ENCODE results near the gene PPP2R2B. TPM values are rescaled to one million over a fixed set of nuclear protein-coding genes. Genes with fewer than 3 reads are reported as not detected.

The PPP2R2B gene
- total and polyA plus RNA-seq, 7 experiments from 2014 or later, result 0.15 to 14.1 (median 0.58) TPM

- H3K27me3 ChIP-seq (ENCODE audit: control insufficient read depth in 2 of 2, insufficient read depth in 2 of 2, low read length in 2 of 2), result no peaks in the 10 kb centered on the region
- intact Hi-C loops (cut with micrococcal nuclease), result no loop called here
- ATAC-seq, result no peak
- ChIA-PET CTCF (no interaction called here), POLR2A (no interaction called here)
- no peak overlapping the region for H3K4me3 Mint-ChIP-seq
- no peaks in the 10 kb centered on the region for H3K9me3 Mint-ChIP-seq
- H3K27ac ChIP-seq (ENCODE audit: low read depth, low read length), result no peak overlapping the region
- H3K27me3 Mint-ChIP-seq, result peaks cover 0 to 4% (median 0%) of the 10 kb centered on the region in 5 donors
- DNase-seq, result no peak
- H3K36me3 Mint-ChIP-seq, result no peaks in the 10 kb centered on the region
- H3K9me3 ChIP-seq (ENCODE audit: control insufficient read depth in 2 of 3, low read length in 3 of 3), result no peaks in the 10 kb centered on the region
- no peaks in the 10 kb centered on the region for H3K4me1 Mint-ChIP-seq
- H3K4me3 ChIP-seq (ENCODE audit: low read length), result no peak overlapping the region
- H3K4me1 ChIP-seq (ENCODE audit: control insufficient read depth in 2 of 2, insufficient read depth in 2 of 2, low read length in 2 of 2), result no peaks in the 10 kb centered on the region
- no peak overlapping the region for H3K27ac Mint-ChIP-seq
- no peaks in the 10 kb centered on the region for H3K36me3 ChIP-seq (ENCODE audit: control insufficient read depth in 2 of 3, insufficient read depth in 3 of 3, low read length in 3 of 3)
Measured at GRCh38 chr5:146642410-146642809, 236.1 kb downstream of the PPP2R2B start.

GRCh38 chr5:146641941-146642340 is 236.6 kb downstream of the PPP2R2B start:
- ChIA-PET CTCF (no interaction called here), POLR2A (no interaction called here)
- no peaks in the 10 kb centered on the region for H3K36me3 ChIP-seq (ENCODE audit: control insufficient read depth in 2 of 3, insufficient read depth in 3 of 3, low read length in 3 of 3)

GRCh38 chr5:146640285-146640896 is 238.2 kb downstream of the PPP2R2B start:
- Mint-ChIP-seq H3K36me3 (no peaks in the 10 kb centered on the region), H3K27me3 (peaks cover 0 to 4% (median 1%) of the 10 kb centered on the region in 5 donors), H3K9me3 (no peaks in the 10 kb centered on the region), H3K27ac (no peak overlapping the region), H3K4me3 (no peak overlapping the region), H3K4me1 (no peaks in the 10 kb centered on the region)
- Histone ChIP-seq H3K4me3 (ENCODE audit: low read length) (no peak overlapping the region), H3K9me3 (ENCODE audit: control insufficient read depth in 2 of 3, low read length in 3 of 3) (no peaks in the 10 kb centered on the region), H3K36me3 (ENCODE audit: control insufficient read depth in 2 of 3, insufficient read depth in 3 of 3, low read length in 3 of 3) (no peaks in the 10 kb centered on the region), H3K27ac (ENCODE audit: low read depth, low read length) (no peak overlapping the region), H3K4me1 (ENCODE audit: control insufficient read depth in 2 of 2, insufficient read depth in 2 of 2, low read length in 2 of 2) (no peaks in the 10 kb centered on the region), H3K27me3 (ENCODE audit: control insufficient read depth in 2 of 2, insufficient read depth in 2 of 2, low read length in 2 of 2) (no peaks in the 10 kb centered on the region)
- ChIA-PET CTCF (no interaction called here), POLR2A (no interaction called here)
- no peak for DNase-seq
- intact Hi-C loops (cut with micrococcal nuclease), result no loop called here
- ATAC-seq, result no peak

More at GRCh38 chr5:146641941-146642340, 236.6 kb downstream of the PPP2R2B start:
- Mint-ChIP-seq H3K4me1 (no peaks in the 10 kb centered on the region), H3K36me3 (no peaks in the 10 kb centered on the region), H3K27ac (no peak overlapping the region), H3K4me3 (no peak overlapping the region), H3K27me3 (peaks cover 0 to 4% (median 0%) of the 10 kb centered on the region in 5 donors), H3K9me3 (no peaks in the 10 kb centered on the region)
- H3K27ac ChIP-seq (ENCODE audit: low read depth, low read length), result no peak overlapping the region
- no peaks in the 10 kb centered on the region for H3K4me1 ChIP-seq (ENCODE audit: control insufficient read depth in 2 of 2, insufficient read depth in 2 of 2, low read length in 2 of 2)
- DNase-seq (no peak), ATAC-seq (no peak)
- intact Hi-C loops (cut with micrococcal nuclease), result no loop called here
- H3K27me3 ChIP-seq (ENCODE audit: control insufficient read depth in 2 of 2, insufficient read depth in 2 of 2, low read length in 2 of 2), result no peaks in the 10 kb centered on the region
- H3K9me3 ChIP-seq (ENCODE audit: control insufficient read depth in 2 of 3, low read length in 3 of 3), result no peaks in the 10 kb centered on the region
- H3K4me3 ChIP-seq (ENCODE audit: low read length), result no peak overlapping the region

GRCh38 chr5:146635443-146635842 is 243.1 kb downstream of the PPP2R2B start:
- Mint-ChIP-seq H3K9me3 (peaks cover 0 to 3% (median 0%) of the 10 kb centered on the region in 11 donors), H3K36me3 (no peaks in the 10 kb centered on the region), H3K4me3 (no peak overlapping the region), H3K27me3 (peaks cover 0 to 5% (median 0%) of the 10 kb centered on the region in 5 donors), H3K27ac (no peak overlapping the region), H3K4me1 (no peaks in the 10 kb centered on the region)
- no peak for ATAC-seq
- intact Hi-C loops (cut with micrococcal nuclease), result no loop called here
- POLR2A ChIA-PET, result no interaction called here
- H3K4me3 ChIP-seq (ENCODE audit: low read length), result no peak overlapping the region
- no peak overlapping the region for H3K27ac ChIP-seq (ENCODE audit: low read depth, low read length)
- no peaks in the 10 kb centered on the region for H3K27me3 ChIP-seq (ENCODE audit: control insufficient read depth in 2 of 2, insufficient read depth in 2 of 2, low read length in 2 of 2)
- no peaks in the 10 kb centered on the region for H3K36me3 ChIP-seq (ENCODE audit: control insufficient read depth in 2 of 3, insufficient read depth in 3 of 3, low read length in 3 of 3)
- CTCF ChIA-PET, result no interaction called here
- H3K9me3 ChIP-seq (ENCODE audit: control insufficient read depth in 2 of 3, low read length in 3 of 3), result no peaks in the 10 kb centered on the region
- H3K4me1 ChIP-seq (ENCODE audit: control insufficient read depth in 2 of 2, insufficient read depth in 2 of 2, low read length in 2 of 2), result no peaks in the 10 kb centered on the region
- DNase-seq, result no peak

- Mint-ChIP-seq H3K4me1 (no peaks in the 10 kb centered on the region), H3K27me3 (peaks cover 0 to 18% (median 4%) of the 10 kb centered on the region in 5 donors), H3K4me3 (no peak overlapping the region), H3K36me3 (no peaks in the 10 kb centered on the region), H3K9me3 (peaks cover 0 to 3% (median 0%) of the 10 kb centered on the region in 11 donors), H3K27ac (no peak overlapping the region)
- intact Hi-C loops (cut with micrococcal nuclease), result no loop called here
- H3K4me3 ChIP-seq (ENCODE audit: low read length), result no peak overlapping the region
- H3K4me1 ChIP-seq (ENCODE audit: control insufficient read depth in 2 of 2, insufficient read depth in 2 of 2, low read length in 2 of 2), result no peaks in the 10 kb centered on the region
- ChIA-PET CTCF (no interaction called here), POLR2A (no interaction called here)
- H3K9me3 ChIP-seq (ENCODE audit: control insufficient read depth in 2 of 3, low read length in 3 of 3), result no peaks in the 10 kb centered on the region
- no peak overlapping the region for H3K27ac ChIP-seq (ENCODE audit: low read depth, low read length)
- no peaks in the 10 kb centered on the region for H3K36me3 ChIP-seq (ENCODE audit: control insufficient read depth in 2 of 3, insufficient read depth in 3 of 3, low read length in 3 of 3)
- ATAC-seq (no peak), DNase-seq (no peak)
- H3K27me3 ChIP-seq (ENCODE audit: control insufficient read depth in 2 of 2, insufficient read depth in 2 of 2, low read length in 2 of 2), result no peaks in the 10 kb centered on the region
Measured at GRCh38 chr5:146633323-146633764, 245.2 kb downstream of the PPP2R2B start.

GRCh38 chr5:146632620-146633322 is 245.8 kb downstream of the PPP2R2B start:
- intact Hi-C loops (cut with micrococcal nuclease), result no loop called here
- ChIA-PET POLR2A (no interaction called here), CTCF (no interaction called here)
- Mint-ChIP-seq H3K4me1 (no peaks in the 10 kb centered on the region), H3K27me3 (peaks cover 0 to 18% (median 4%) of the 10 kb centered on the region in 5 donors), H3K27ac (no peak overlapping the region), H3K36me3 (no peaks in the 10 kb centered on the region), H3K4me3 (no peak overlapping the region), H3K9me3 (peaks cover 0 to 3% (median 0%) of the 10 kb centered on the region in 11 donors)
- no peaks in the 10 kb centered on the region for H3K27me3 ChIP-seq (ENCODE audit: control insufficient read depth in 2 of 2, insufficient read depth in 2 of 2, low read length in 2 of 2)
- ATAC-seq (no peak), DNase-seq (no peak)
- H3K4me1 ChIP-seq (ENCODE audit: control insufficient read depth in 2 of 2, insufficient read depth in 2 of 2, low read length in 2 of 2), result no peaks in the 10 kb centered on the region
- H3K27ac ChIP-seq (ENCODE audit: low read depth, low read length), result no peak overlapping the region
- no peaks in the 10 kb centered on the region for H3K9me3 ChIP-seq (ENCODE audit: control insufficient read depth in 2 of 3, low read length in 3 of 3)
- no peak overlapping the region for H3K4me3 ChIP-seq (ENCODE audit: low read length)
- no peaks in the 10 kb centered on the region for H3K36me3 ChIP-seq (ENCODE audit: control insufficient read depth in 2 of 3, insufficient read depth in 3 of 3, low read length in 3 of 3)

DNA sequence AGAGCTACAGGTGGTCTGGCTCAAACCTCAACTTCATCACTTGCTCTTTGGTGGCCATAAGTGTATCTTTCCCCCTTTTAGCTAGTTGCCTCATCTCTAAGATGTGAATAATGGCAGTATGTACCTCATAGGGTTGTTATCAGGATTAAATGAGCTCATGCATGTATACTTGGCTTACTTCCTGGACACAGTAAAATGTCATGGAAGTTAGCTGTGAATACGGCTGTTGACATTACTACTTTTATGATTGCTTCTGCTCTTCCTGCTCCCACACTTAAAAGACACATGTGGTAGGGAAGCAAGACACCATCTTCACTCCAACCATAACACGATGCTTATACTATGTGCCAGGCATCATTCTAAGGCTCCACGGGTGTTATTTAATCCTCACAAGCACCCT is 248.1 kb downstream of the PPP2R2B start:
- Mint-ChIP-seq H3K4me3 (no peak overlapping the region), H3K27me3 (peaks cover 0 to 15% (median 4%) of the 10 kb centered on the region in 5 donors), H3K9me3 (peaks cover 0 to 5% (median 0%) of the 10 kb centered on the region in 11 donors), H3K4me1 (no peaks in the 10 kb centered on the region), H3K36me3 (no peaks in the 10 kb centered on the region), H3K27ac (no peak overlapping the region)
- Histone ChIP-seq H3K27ac (ENCODE audit: low read depth, low read length) (no peak overlapping the region), H3K9me3 (ENCODE audit: control insufficient read depth in 2 of 3, low read length in 3 of 3) (no peaks in the 10 kb centered on the region), H3K4me1 (ENCODE audit: control insufficient read depth in 2 of 2, insufficient read depth in 2 of 2, low read length in 2 of 2) (no peaks in the 10 kb centered on the region), H3K27me3 (ENCODE audit: control insufficient read depth in 2 of 2, insufficient read depth in 2 of 2, low read length in 2 of 2) (no peaks in the 10 kb centered on the region), H3K4me3 (ENCODE audit: low read length) (no peak overlapping the region), H3K36me3 (ENCODE audit: control insufficient read depth in 2 of 3, insufficient read depth in 3 of 3, low read length in 3 of 3) (no peaks in the 10 kb centered on the region)
- POLR2A ChIA-PET, result no interaction called here
- intact Hi-C loops (cut with micrococcal nuclease), result no loop called here
- CTCF ChIA-PET, result no interaction called here
- DNase-seq, result no peak
- no peak for ATAC-seq
